HEK293 (cell line): ENCODE data around the gene AMPD1.

ENCODE experiments used
- CTCF ChIA-PET: fragments of 350-600 bp; formaldehyde crosslinking; extraction: SDS; loops from one replicate; lab custom pipeline; 2021; ENCODE audit warnings: antibody characterized with exemption; lab: Yijun Ruan, JAX
- POLR2A ChIA-PET: fragments of 300-600 bp; formaldehyde crosslinking; extraction: SDS; loops from one replicate; lab custom pipeline; 2020; ENCODE audit warnings: antibody characterized with exemption, inconsistent platforms; lab: Yijun Ruan, JAX
- H3K27ac ChIP-seq: fragments of 200-500 bp; sonication (Bioruptor generic); 2 replicates; pipeline ENCODE4 v1.5.1; 2014; ENCODE audit warnings: low read depth, low read length, control low read depth, inconsistent platforms; ENCODE audit errors: extremely low read depth
- H3K36me3 ChIP-seq, 2 experiments: fragments of 200-500 bp in 1 of 2; sonication (Bioruptor generic) in 1 of 2; 1 replicate in 1 of 2; 2 replicates in 1 of 2; pipeline ENCODE4 v1.5.1; 2014 to 2017; ENCODE audit warnings: inconsistent platforms in 2 of 2, low read length in 2 of 2; ENCODE audit not compliant: control insufficient read depth in 2 of 2, insufficient read depth in 1 of 2
- H3K4me1 ChIP-seq: fragments of 200-500 bp; sonication (Bioruptor generic); 2 replicates; pipeline ENCODE4 v1.5.1; 2014; ENCODE audit warnings: mild to moderate bottlenecking, low read length, inconsistent platforms; ENCODE audit not compliant: control insufficient read depth, insufficient read depth
- H3K4me3 ChIP-seq: 2 replicates; pipeline ENCODE4 v1.5.1; 2011; ENCODE audit warnings: low read depth, mild to moderate bottlenecking, control low read depth, low read length, moderate library complexity
- H3K9me3 ChIP-seq: fragments of 200-500 bp; sonication (Bioruptor generic); 2 replicates; pipeline ENCODE4 v1.5.1; 2014; ENCODE audit warnings: low read depth, low read length, inconsistent platforms; ENCODE audit not compliant: control insufficient read depth, insufficient read depth
- OSR2 ChIP-seq: fragments of 450-650 bp; formaldehyde crosslinking; IDR thresholded peaks from 2 replicates; pipeline ENCODE4 v1.5.1; 2016; ENCODE audit warnings: missing biosample characterization, missing genetic modification characterization
- OVOL3 ChIP-seq: fragments of 450-650 bp; formaldehyde crosslinking; IDR thresholded peaks from 2 replicates; pipeline ENCODE4 v1.5.1; 2016; ENCODE audit warnings: missing biosample characterization, missing genetic modification characterization
- SALL2 ChIP-seq: fragments of 450-650 bp; formaldehyde crosslinking; IDR thresholded peaks from 2 replicates; pipeline ENCODE4 v1.5.0; 2017; ENCODE audit warnings: missing biosample characterization, mild to moderate bottlenecking, missing genetic modification characterization, borderline replicate concordance
- SP7 ChIP-seq: fragments of 450-650 bp; formaldehyde crosslinking; IDR thresholded peaks from 2 replicates; pipeline ENCODE4 v1.5.1; 2016; ENCODE audit warnings: missing biosample characterization, missing genetic modification characterization
- YY2 ChIP-seq: fragments of 450-650 bp; formaldehyde crosslinking; IDR thresholded peaks from 2 replicates; pipeline ENCODE4 v1.5.1; 2016; ENCODE audit warnings: missing biosample characterization, missing genetic modification characterization
- ZBTB20 ChIP-seq: fragments of 450-650 bp; formaldehyde crosslinking; IDR thresholded peaks from 2 replicates; pipeline ENCODE4 v1.5.1; 2016; ENCODE audit warnings: missing biosample characterization, missing genetic modification characterization
- ZEB2 ChIP-seq: fragments of 450-650 bp; formaldehyde crosslinking; IDR thresholded peaks from 2 replicates; pipeline ENCODE4 v1.5.1; 2016; ENCODE audit warnings: missing biosample characterization, missing genetic modification characterization
- ZFP3 ChIP-seq: fragments of 450-650 bp; formaldehyde crosslinking; IDR thresholded peaks from 2 replicates; pipeline ENCODE4 v1.5.1; 2016; ENCODE audit warnings: low read depth, missing biosample characterization, missing genetic modification characterization
- ZNF112 ChIP-seq: fragments of 450-650 bp; formaldehyde crosslinking; IDR thresholded peaks from 2 replicates; pipeline ENCODE4 v1.5.0; 2017; ENCODE audit warnings: missing biosample characterization, missing genetic modification characterization
- ZNF114 ChIP-seq: fragments of 450-650 bp; formaldehyde crosslinking; IDR thresholded peaks from 2 replicates; pipeline ENCODE4 v1.5.0; 2017; ENCODE audit warnings: missing biosample characterization, missing genetic modification characterization
- ZNF121 ChIP-seq: fragments of 450-650 bp; formaldehyde crosslinking; IDR thresholded peaks from 2 replicates; pipeline ENCODE4 v1.5.1; 2016; ENCODE audit warnings: missing biosample characterization, missing genetic modification characterization
- ZNF214 ChIP-seq: fragments of 450-650 bp; formaldehyde crosslinking; IDR thresholded peaks from 2 replicates; pipeline ENCODE4 v1.5.1; 2017; ENCODE audit warnings: missing biosample characterization, mild to moderate bottlenecking, missing genetic modification characterization, borderline replicate concordance
- ZNF391 ChIP-seq: fragments of 450-650 bp; formaldehyde crosslinking; IDR thresholded peaks from 2 replicates; pipeline ENCODE4 v1.5.1; 2016; ENCODE audit warnings: low read depth, missing biosample characterization, missing genetic modification characterization, borderline replicate concordance
- ZNF585B ChIP-seq: fragments of 450-650 bp; formaldehyde crosslinking; IDR thresholded peaks from 2 replicates; pipeline ENCODE4 v1.5.1; 2016; ENCODE audit warnings: missing biosample characterization, missing genetic modification characterization
- ZNF596 ChIP-seq: fragments of 450-650 bp; IDR thresholded peaks from 2 replicates; pipeline ENCODE4 v1.5.0; 2018; ENCODE audit warnings: missing biosample characterization, mild to moderate bottlenecking, missing genetic modification characterization, moderate library complexity
- ZNF600 ChIP-seq: fragments of 450-650 bp; formaldehyde crosslinking; IDR thresholded peaks from 2 replicates; pipeline ENCODE4 v1.5.1; 2016; ENCODE audit warnings: missing biosample characterization, missing genetic modification characterization
- ZNF623 ChIP-seq: fragments of 450-650 bp; formaldehyde crosslinking; IDR thresholded peaks from 2 replicates; pipeline ENCODE4 v1.5.1; 2016; ENCODE audit warnings: missing biosample characterization, missing genetic modification characterization
- ZNF654 ChIP-seq: fragments of 450-650 bp; formaldehyde crosslinking; IDR thresholded peaks from 2 replicates; pipeline ENCODE4 v1.5.1; 2016; ENCODE audit warnings: low read depth, missing biosample characterization, missing genetic modification characterization
- ZNF707 ChIP-seq: fragments of 450-650 bp; formaldehyde crosslinking; IDR thresholded peaks from 2 replicates; pipeline ENCODE4 v1.5.1; 2016; ENCODE audit warnings: missing biosample characterization, missing genetic modification characterization
- ZSCAN23 ChIP-seq: fragments of 450-650 bp; formaldehyde crosslinking; IDR thresholded peaks from 2 replicates; pipeline ENCODE4 v1.5.1; 2016; ENCODE audit warnings: missing biosample characterization, missing genetic modification characterization
- TF ChIP-seq, protein P1 (sequence below): fragments of 450-650 bp; formaldehyde crosslinking; IDR thresholded peaks from 2 replicates; pipeline ENCODE4 v1.5.1; 2016; ENCODE audit warnings: missing biosample characterization, missing genetic modification characterization
- TF ChIP-seq, protein P2 (sequence below): fragments of 450-650 bp; formaldehyde crosslinking; optimal IDR thresholded peaks from 2 replicates; pipeline ENCODE3; 2016; ENCODE audit warnings: missing biosample characterization, mild to moderate bottlenecking, missing genetic modification characterization

Gene AMPD1

GRCh38 chr1:114676115-114676514 lies 19.2 kb downstream of the AMPD1 start (continued):
- no peak for TF ChIP-seq ZNF214 (tag by site-specific recombination)
- TF ChIP-seq ZBTB20 (tag by site-specific recombination), result no peak
- no peak for TF ChIP-seq ZEB2 (tag by site-specific recombination)
- no peak for TF ChIP-seq ZSCAN23 (tag by site-specific recombination)
- no peak for TF ChIP-seq ZNF623 (tag by site-specific recombination)
- no peak for TF ChIP-seq ZNF707 (tag by site-specific recombination)
- TF ChIP-seq SP7 (tag by site-specific recombination), result no peak
- no peak for TF ChIP-seq ZNF121 (tag by site-specific recombination)
- TF ChIP-seq, protein P1, sequence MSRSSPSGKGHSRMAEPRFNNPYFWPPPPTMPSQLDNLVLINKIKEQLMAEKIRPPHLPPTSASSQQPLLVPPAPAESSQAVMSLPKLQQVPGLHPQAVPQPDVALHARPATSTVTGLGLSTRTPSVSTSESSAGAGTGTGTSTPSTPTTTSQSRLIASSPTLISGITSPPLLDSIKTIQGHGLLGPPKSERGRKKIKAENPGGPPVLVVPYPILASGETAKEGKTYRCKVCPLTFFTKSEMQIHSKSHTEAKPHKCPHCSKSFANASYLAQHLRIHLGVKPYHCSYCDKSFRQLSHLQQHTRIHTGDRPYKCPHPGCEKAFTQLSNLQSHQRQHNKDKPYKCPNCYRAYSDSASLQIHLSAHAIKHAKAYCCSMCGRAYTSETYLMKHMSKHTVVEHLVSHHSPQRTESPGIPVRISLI (tag by site-specific recombination), result no peak

DNA sequence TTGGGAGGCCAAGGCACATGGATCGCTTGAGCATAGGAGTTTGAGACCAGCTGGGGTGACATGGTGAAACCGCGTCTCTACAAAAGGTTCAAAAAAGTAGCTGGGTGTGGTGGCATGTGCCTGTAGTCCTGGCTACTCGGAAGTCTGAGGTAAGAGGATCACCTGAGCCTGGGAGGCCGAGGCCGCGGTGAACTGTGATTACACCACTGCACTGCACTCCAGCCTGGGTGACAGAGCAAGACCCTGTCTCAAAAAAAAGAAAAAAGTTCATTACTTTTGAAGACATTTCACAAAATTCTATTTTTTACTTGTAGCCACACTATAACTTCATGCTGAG lies 23.4 kb downstream of the AMPD1 start:
- TF ChIP-seq ZNF600 (tag by site-specific recombination) (no peak), ZNF391 (tag by site-specific recombination) (no peak), YY2 (tag by site-specific recombination) (no peak), ZNF596 (tag by site-specific recombination) (no peak), SALL2 (tag by site-specific recombination) (no peak), ZNF585B (tag by site-specific recombination) (no peak), ZNF112 (tag by site-specific recombination) (no peak), ZNF114 (tag by site-specific recombination) (no peak), OVOL3 (no peak)
- TF ChIP-seq, protein P2, sequence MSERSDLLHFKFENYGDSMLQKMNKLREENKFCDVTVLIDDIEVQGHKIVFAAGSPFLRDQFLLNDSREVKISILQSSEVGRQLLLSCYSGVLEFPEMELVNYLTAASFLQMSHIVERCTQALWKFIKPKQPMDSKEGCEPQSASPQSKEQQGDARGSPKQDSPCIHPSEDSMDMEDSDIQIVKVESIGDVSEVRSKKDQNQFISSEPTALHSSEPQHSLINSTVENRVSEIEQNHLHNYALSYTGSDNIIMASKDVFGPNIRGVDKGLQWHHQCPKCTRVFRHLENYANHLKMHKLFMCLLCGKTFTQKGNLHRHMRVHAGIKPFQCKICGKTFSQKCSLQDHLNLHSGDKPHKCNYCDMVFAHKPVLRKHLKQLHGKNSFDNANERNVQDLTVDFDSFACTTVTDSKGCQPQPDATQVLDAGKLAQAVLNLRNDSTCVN (tag by site-specific recombination), result no peak
- POLR2A ChIA-PET, result no interaction called here
- CTCF ChIA-PET, result interaction anchor here (0.5 to 2.2 kb wide), 9 partner anchors 21 to 733 kb away, joined by 3 to 9 read pairs (median 4); no protein-coding TSS in a partner anchor
- H3K9me3 ChIP-seq, result no peaks in the 10 kb centered on the region
- H3K27ac ChIP-seq, result no peak overlapping the region
- peaks cover 6% of the 10 kb centered on the region; the same call in 1 of the 2 replicates for H3K4me1 ChIP-seq
- no peaks in the 10 kb centered on the region for H3K36me3 ChIP-seq
- no peak overlapping the region for H3K4me3 ChIP-seq

DNA sequence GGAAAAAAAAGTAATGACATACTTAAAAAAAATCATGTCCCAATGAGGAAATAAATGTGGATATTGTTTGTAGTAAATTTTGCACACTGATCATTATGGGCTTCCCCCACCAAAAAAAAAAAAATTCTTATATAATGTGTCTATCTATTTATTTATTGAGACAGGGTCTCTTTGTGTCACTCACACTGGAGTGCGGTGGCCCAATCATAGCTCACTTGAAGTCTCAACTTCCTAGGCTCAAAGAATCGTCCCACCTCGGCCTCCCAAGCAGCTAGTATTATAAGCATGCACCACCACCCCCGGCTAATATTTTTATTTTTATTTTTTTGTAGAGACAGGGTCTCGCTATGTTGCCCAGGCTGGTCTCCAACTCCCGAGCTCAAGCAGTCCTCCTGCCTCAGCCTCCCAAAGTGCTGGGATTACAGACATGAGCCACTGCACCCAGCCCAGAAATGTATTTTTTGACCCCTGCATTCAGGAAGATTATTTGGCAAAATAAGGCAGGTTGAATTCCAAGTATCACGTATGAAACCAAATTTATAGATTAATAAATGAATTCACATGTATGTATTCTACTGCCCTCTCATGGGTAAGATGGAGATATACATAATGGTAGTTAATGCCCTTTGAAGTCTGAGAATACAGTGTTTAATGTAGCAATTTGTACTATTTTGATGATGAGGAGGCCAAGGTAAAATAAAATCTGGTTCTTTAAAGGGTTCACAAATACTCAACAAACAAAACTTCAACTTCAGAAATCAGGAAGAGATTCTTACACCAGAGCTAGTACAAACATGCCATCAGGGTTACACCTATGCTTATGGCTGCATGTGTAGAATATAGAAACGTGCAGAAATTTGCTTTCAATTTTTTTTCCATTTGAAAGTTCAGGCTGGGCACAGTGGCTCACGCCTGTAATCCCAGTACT lies 24.1 kb downstream of the AMPD1 start:
- CTCF ChIA-PET, result interaction anchor here (0.5 to 2.2 kb wide), 8 partner anchors 22 to 324 kb away, joined by 3 to 9 read pairs (median 4); no protein-coding TSS in a partner anchor
- no peak overlapping the region for H3K4me3 ChIP-seq
- H3K36me3 ChIP-seq, result no peaks in the 10 kb centered on the region
- POLR2A ChIA-PET, result interaction anchor here (1.3 kb wide), 1 partner anchor 29 kb away, joined by 3 read pairs; no protein-coding TSS in a partner anchor
- H3K27ac ChIP-seq, result no peak overlapping the region
- TF ChIP-seq ZFP3 (no peak), ZNF654 (tag by site-specific recombination) (peak; percentile 51), OSR2 (tag by site-specific recombination) (no peak), ZNF121 (tag by site-specific recombination) (peak; percentile 89)
- TF ChIP-seq, protein P1 (tag by site-specific recombination), result 0 out of 2 replicates have a peak, but pooled peaks have one; percentile 37
- H3K9me3 ChIP-seq, result no peaks in the 10 kb centered on the region
- H3K4me1 ChIP-seq, result peaks cover 6% of the 10 kb centered on the region; the same call in 1 of the 2 replicates
